ENCODE data around the gene KRT38. TPM values are rescaled to one million over a fixed set of nuclear protein-coding genes. Genes with fewer than 3 reads are reported as not detected.

Gene KRT38
- total RNA-seq, 1 experiment from 2014 or later = not detected

GRCh38 chr17:41417127-41417526, 23.7 kb downstream of the KRT38 start:
- no peak for DNase-seq (ENCODE audit: low spot score)
- ChIA-PET CTCF (interaction anchor here (0.6 to 3.8 kb wide), 51 partner anchors 9 to 562 kb away, joined by 3 to 63 read pairs (median 6); partner anchors contain the start of genes KRT19, KRT31, KRT36 and KRTAP17-1), POLR2A (interaction anchor here (1.0 kb wide), 1 partner anchor 12 kb away, joined by 3 read pairs; no protein-coding TSS in a partner anchor)
- Mint-ChIP-seq H3K27me3 (ENCODE audit: low read depth) (no peaks in the 10 kb centered on the region), H3K9me3 (no peaks in the 10 kb centered on the region), H3K4me1 (peaks cover 21% of the 10 kb centered on the region), H3K27ac (no peak overlapping the region), H3K4me3 (no peak overlapping the region), H3K36me3 (no peaks in the 10 kb centered on the region)
- no peak for ATAC-seq
- TF ChIP-seq JUN (CRISPR knock-in tag; IDR thresholded peaks at IDR 0.05) = no peak
- TF ChIP-seq ZNF423 (CRISPR knock-in tag; IDR thresholded peaks at IDR 0.05) = no peak
- TF ChIP-seq PRRX2 (CRISPR knock-in tag; IDR thresholded peaks at IDR 0.05) = no peak
- no peak for TF ChIP-seq NR2C2 (CRISPR knock-in tag; IDR thresholded peaks at IDR 0.05)
- TF ChIP-seq CBFB (CRISPR knock-in tag; IDR thresholded peaks at IDR 0.05; ENCODE audit: low read depth) = no peak
- no peak for TF ChIP-seq TEAD4 (CRISPR knock-in tag; IDR thresholded peaks at IDR 0.05)
- TF ChIP-seq, protein P1, sequence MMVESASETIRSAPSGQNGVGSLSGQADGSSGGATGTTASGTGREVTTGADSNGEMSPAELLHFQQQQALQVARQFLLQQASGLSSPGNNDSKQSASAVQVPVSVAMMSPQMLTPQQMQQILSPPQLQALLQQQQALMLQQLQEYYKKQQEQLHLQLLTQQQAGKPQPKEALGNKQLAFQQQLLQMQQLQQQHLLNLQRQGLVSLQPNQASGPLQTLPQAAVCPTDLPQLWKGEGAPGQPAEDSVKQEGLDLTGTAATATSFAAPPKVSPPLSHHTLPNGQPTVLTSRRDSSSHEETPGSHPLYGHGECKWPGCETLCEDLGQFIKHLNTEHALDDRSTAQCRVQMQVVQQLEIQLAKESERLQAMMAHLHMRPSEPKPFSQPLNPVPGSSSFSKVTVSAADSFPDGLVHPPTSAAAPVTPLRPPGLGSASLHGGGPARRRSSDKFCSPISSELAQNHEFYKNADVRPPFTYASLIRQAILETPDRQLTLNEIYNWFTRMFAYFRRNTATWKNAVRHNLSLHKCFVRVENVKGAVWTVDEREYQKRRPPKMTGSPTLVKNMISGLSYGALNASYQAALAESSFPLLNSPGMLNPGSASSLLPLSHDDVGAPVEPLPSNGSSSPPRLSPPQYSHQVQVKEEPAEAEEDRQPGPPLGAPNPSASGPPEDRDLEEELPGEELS (CRISPR knock-in tag; IDR thresholded peaks at IDR 0.05) = no peak
- TF ChIP-seq GABPB1 (CRISPR knock-in tag; IDR thresholded peaks at IDR 0.05) = no peak
- TF ChIP-seq, protein P2, sequence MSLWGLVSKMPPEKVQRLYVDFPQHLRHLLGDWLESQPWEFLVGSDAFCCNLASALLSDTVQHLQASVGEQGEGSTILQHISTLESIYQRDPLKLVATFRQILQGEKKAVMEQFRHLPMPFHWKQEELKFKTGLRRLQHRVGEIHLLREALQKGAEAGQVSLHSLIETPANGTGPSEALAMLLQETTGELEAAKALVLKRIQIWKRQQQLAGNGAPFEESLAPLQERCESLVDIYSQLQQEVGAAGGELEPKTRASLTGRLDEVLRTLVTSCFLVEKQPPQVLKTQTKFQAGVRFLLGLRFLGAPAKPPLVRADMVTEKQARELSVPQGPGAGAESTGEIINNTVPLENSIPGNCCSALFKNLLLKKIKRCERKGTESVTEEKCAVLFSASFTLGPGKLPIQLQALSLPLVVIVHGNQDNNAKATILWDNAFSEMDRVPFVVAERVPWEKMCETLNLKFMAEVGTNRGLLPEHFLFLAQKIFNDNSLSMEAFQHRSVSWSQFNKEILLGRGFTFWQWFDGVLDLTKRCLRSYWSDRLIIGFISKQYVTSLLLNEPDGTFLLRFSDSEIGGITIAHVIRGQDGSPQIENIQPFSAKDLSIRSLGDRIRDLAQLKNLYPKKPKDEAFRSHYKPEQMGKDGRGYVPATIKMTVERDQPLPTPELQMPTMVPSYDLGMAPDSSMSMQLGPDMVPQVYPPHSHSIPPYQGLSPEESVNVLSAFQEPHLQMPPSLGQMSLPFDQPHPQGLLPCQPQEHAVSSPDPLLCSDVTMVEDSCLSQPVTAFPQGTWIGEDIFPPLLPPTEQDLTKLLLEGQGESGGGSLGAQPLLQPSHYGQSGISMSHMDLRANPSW (CRISPR knock-in tag; conservative IDR thresholded peaks at IDR 0.05; ENCODE audit: low read depth) = no peak
- no peak for TF ChIP-seq ZNF416 (CRISPR knock-in tag; IDR thresholded peaks at IDR 0.05)
- TF ChIP-seq E2F1 (CRISPR knock-in tag; IDR thresholded peaks at IDR 0.05) = no peak
- TF ChIP-seq RELA (CRISPR knock-in tag; IDR thresholded peaks at IDR 0.05; ENCODE audit: borderline replicate concordance) = no peak

DNA sequence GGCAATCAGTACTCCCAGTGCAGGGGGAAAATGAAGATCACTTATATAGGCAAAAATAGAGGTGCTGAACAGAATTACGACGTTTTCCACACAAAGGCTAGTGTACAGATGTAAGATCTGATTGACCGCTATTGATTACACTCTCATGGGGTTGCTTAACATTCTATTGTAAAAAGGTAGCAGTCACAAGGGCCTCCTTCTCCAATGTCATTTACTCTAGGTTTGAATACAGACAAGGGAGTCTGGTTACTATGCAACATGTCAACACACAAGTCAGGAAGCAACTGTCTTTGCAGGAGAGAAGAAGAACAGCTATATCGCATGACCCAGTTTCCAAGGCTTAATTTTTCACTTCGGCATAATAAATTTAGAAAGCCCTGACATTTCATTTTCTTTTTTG, 24.3 kb downstream of the KRT38 start:
- no peak overlapping the region for H3K4me3 Mint-ChIP-seq
- no peaks in the 10 kb centered on the region for H3K9me3 Mint-ChIP-seq
- H3K27ac Mint-ChIP-seq = no peak overlapping the region
- no peak for ATAC-seq
- TF ChIP-seq ZNF423 (CRISPR knock-in tag; IDR thresholded peaks at IDR 0.05) (no peak), NFATC4 (CRISPR knock-in tag; IDR thresholded peaks at IDR 0.05) (no peak)
- H3K27me3 Mint-ChIP-seq (ENCODE audit: low read depth) = no peaks in the 10 kb centered on the region
- H3K36me3 Mint-ChIP-seq = no peaks in the 10 kb centered on the region
- ChIA-PET POLR2A (no interaction called here), CTCF (interaction anchor here (1.1 to 3.8 kb wide), 4 partner anchors 10 to 553 kb away, joined by 5 to 63 read pairs (median 9); no protein-coding TSS in a partner anchor)
- H3K4me1 Mint-ChIP-seq = peaks cover 28% of the 10 kb centered on the region
- no peak for DNase-seq (ENCODE audit: low spot score)

DNA sequence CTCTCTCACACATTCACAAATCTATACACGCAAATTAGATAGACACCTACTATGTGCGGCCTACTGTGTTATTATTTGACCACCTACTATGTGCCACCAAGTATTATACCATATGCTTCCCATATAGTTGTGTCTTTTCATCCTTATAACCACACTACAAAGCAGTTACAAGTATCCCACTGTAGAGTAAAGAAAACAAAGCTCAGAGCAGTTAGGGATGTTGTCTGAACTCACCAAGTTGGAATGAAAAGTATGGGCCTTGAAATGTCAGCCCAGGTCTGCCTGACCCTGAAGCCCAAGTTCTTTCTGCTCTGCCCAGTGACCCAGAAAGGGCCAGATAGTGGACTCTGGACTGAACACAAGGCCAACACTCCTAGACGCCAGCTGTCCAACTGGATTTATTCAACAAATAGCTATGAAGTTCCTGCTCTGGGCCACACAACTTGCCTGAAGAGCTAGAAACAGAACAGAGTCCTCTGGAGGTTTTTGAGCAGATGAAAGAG, 24.9 kb downstream of the KRT38 start:
- H3K27ac Mint-ChIP-seq = no peak overlapping the region
- ATAC-seq = no peak
- CTCF ChIA-PET = interaction anchor here (2.3 to 3.8 kb wide), 2 partner anchors 93 to 133 kb away, joined by 9 to 63 read pairs; no protein-coding TSS in a partner anchor

DNA sequence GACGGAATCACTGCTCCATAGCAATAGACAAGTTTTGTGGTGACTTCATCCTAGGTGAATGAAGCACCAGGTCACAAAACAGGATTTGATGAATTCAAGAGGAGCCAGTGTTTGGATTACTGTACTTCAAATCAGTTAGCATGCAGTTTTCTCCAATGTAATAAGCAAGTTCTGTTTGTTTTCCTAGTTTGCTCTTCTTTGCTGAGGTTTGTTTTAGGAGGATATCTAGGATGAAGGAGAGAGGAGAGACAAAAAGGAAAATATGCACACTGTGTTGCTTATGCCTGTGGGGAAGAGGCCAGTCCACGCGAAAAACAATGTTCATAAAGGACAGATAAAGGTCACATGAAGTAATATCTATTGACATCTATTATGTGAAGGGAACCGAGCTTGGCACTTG, 25.4 kb downstream of the KRT38 start:
- POLR2A ChIA-PET = no interaction called here
- H3K27me3 Mint-ChIP-seq (ENCODE audit: low read depth) = no peaks in the 10 kb centered on the region
- DNase-seq (ENCODE audit: low spot score) (no peak), ATAC-seq (no peak)
- peaks cover 28% of the 10 kb centered on the region for H3K4me1 Mint-ChIP-seq
- CTCF ChIA-PET = interaction anchor here (3.8 kb wide), 1 partner anchor 134 kb away, joined by 63 read pairs; no protein-coding TSS in a partner anchor
- no peak overlapping the region for H3K27ac Mint-ChIP-seq
- H3K36me3 Mint-ChIP-seq = no peaks in the 10 kb centered on the region
- no peak overlapping the region for H3K4me3 Mint-ChIP-seq
- H3K9me3 Mint-ChIP-seq = no peaks in the 10 kb centered on the region
- no peak for TF ChIP-seq NFE2L1 (CRISPR knock-in tag; IDR thresholded peaks at IDR 0.05)
- TF ChIP-seq ELF4 (CRISPR knock-in tag; IDR thresholded peaks at IDR 0.05; ENCODE audit: low read depth) = no peak
- TF ChIP-seq NFATC4 (CRISPR knock-in tag; IDR thresholded peaks at IDR 0.05) = no peak
- no peak for TF ChIP-seq TEAD4 (CRISPR knock-in tag; IDR thresholded peaks at IDR 0.05)
- TF ChIP-seq, protein P3, sequence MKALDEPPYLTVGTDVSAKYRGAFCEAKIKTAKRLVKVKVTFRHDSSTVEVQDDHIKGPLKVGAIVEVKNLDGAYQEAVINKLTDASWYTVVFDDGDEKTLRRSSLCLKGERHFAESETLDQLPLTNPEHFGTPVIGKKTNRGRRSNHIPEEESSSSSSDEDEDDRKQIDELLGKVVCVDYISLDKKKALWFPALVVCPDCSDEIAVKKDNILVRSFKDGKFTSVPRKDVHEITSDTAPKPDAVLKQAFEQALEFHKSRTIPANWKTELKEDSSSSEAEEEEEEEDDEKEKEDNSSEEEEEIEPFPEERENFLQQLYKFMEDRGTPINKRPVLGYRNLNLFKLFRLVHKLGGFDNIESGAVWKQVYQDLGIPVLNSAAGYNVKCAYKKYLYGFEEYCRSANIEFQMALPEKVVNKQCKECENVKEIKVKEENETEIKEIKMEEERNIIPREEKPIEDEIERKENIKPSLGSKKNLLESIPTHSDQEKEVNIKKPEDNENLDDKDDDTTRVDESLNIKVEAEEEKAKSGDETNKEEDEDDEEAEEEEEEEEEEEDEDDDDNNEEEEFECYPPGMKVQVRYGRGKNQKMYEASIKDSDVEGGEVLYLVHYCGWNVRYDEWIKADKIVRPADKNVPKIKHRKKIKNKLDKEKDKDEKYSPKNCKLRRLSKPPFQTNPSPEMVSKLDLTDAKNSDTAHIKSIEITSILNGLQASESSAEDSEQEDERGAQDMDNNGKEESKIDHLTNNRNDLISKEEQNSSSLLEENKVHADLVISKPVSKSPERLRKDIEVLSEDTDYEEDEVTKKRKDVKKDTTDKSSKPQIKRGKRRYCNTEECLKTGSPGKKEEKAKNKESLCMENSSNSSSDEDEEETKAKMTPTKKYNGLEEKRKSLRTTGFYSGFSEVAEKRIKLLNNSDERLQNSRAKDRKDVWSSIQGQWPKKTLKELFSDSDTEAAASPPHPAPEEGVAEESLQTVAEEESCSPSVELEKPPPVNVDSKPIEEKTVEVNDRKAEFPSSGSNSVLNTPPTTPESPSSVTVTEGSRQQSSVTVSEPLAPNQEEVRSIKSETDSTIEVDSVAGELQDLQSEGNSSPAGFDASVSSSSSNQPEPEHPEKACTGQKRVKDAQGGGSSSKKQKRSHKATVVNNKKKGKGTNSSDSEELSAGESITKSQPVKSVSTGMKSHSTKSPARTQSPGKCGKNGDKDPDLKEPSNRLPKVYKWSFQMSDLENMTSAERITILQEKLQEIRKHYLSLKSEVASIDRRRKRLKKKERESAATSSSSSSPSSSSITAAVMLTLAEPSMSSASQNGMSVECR (CRISPR knock-in tag; IDR thresholded peaks at IDR 0.05; ENCODE audit: borderline replicate concordance) = no peak
- no peak for TF ChIP-seq NR2C2 (CRISPR knock-in tag; IDR thresholded peaks at IDR 0.05)
- TF ChIP-seq ETV6 (CRISPR knock-in tag; IDR thresholded peaks at IDR 0.05) = no peak
- no peak for TF ChIP-seq CBFB (CRISPR knock-in tag; IDR thresholded peaks at IDR 0.05; ENCODE audit: low read depth)
- no peak for TF ChIP-seq ZNF219 (CRISPR knock-in tag; IDR thresholded peaks at IDR 0.05; ENCODE audit: borderline replicate concordance)
- TF ChIP-seq ZNF416 (CRISPR knock-in tag; IDR thresholded peaks at IDR 0.05) = no peak

More for the DNA sequence above, 24.9 kb downstream of the KRT38 start:
- no peaks in the 10 kb centered on the region for H3K27me3 Mint-ChIP-seq (ENCODE audit: low read depth)
- no peak for DNase-seq (ENCODE audit: low spot score)
- H3K9me3 Mint-ChIP-seq = no peaks in the 10 kb centered on the region
- H3K4me1 Mint-ChIP-seq = peaks cover 28% of the 10 kb centered on the region
- no peak for TF ChIP-seq GTF2I (CRISPR knock-in tag; conservative IDR thresholded peaks at IDR 0.05)
- peak; percentile 23; the same call in 1 of the 2 replicates for TF ChIP-seq GABPB1 (CRISPR knock-in tag; IDR thresholded peaks at IDR 0.05)
- no peak for TF ChIP-seq NFATC4 (CRISPR knock-in tag; IDR thresholded peaks at IDR 0.05)
- POLR2A ChIA-PET = no interaction called here
- no peak overlapping the region for H3K4me3 Mint-ChIP-seq
- H3K36me3 Mint-ChIP-seq = no peaks in the 10 kb centered on the region

Measured in WTC11 (cell line).